K562 (cell line): ENCODE results near the gene CXXC1. TPM values are rescaled to one million over a fixed set of nuclear protein-coding genes. Genes with fewer than 3 reads are reported as not detected.

Source experiments
- ATF1 ChIP-seq, 2 experiments: fragments of 450-650 bp in 1 of 2; IDR thresholded peaks; 2 replicates each; pipeline ENCODE4 v1.6.1; 2016; ENCODE audit warnings: missing compliant biosample characterization in 1 of 2, missing genetic modification characterization in 1 of 2
- DLX4 ChIP-seq: fragments of 250-450 bp; sonication (Bioruptor Pico); IDR thresholded peaks from 2 replicates; pipeline ENCODE4 v1.6.1; 2021; ENCODE audit warnings: mild to moderate bottlenecking
- FOXA1 ChIP-seq: fragments of 450-650 bp; IDR thresholded peaks from 2 replicates; pipeline ENCODE4 v1.6.1; 2016; ENCODE audit warnings: mild to moderate bottlenecking, borderline replicate concordance
- FOXK1 ChIP-seq: sonication (generic); formaldehyde crosslinking; IDR thresholded peaks from 2 replicates; pipeline ENCODE4 v1.8.0; 2022; ENCODE audit warnings: missing genetic modification reagents, mild to moderate bottlenecking, borderline replicate concordance
- KDM2B ChIP-seq: fragments of 250-450 bp; sonication (Bioruptor Pico); IDR thresholded peaks from 2 replicates; pipeline ENCODE4 v1.8.0; 2021; ENCODE audit warnings: mild to moderate bottlenecking, moderate library complexity
- KDM4B ChIP-seq, 2 experiments: fragments of 450-650 bp in 1 of 2; sonication (generic) in 1 of 2; IDR thresholded peaks; 2 replicates each; pipeline ENCODE4 v1.6.1; 2016 to 2017; ENCODE audit warnings: borderline replicate concordance in 2 of 2, antibody characterized with exemption in 1 of 2, low read depth in 1 of 2, mild to moderate bottlenecking in 1 of 2
- MEF2A ChIP-seq: IDR thresholded peaks from 2 replicates; pipeline ENCODE4 v1.6.1; 2011; ENCODE audit warnings: low read depth, mild to moderate bottlenecking, low read length, moderate library complexity; ENCODE audit not compliant: control insufficient read depth
- MYNN ChIP-seq, 2 experiments: sonication (generic); formaldehyde crosslinking in 1 of 2; IDR thresholded peaks; 2 replicates each; pipeline versions ENCODE4 v1.5.0 to v1.6.1; 2016 to 2020; ENCODE audit warnings: antibody characterized with exemption in 1 of 2, missing genetic modification reagents in 1 of 2
- RAD51 ChIP-seq: fragments of 450-650 bp; IDR thresholded peaks from 2 replicates; pipeline ENCODE4 v1.7.1; 2016; ENCODE audit warnings: low read depth, mild to moderate bottlenecking, borderline replicate concordance
- RBFOX2 ChIP-seq: fragments of 200-400 bp; formaldehyde crosslinking; IDR thresholded peaks from 2 replicates; pipeline ENCODE4 v1.6.1; 2017; ENCODE audit warnings: low read depth, mild to moderate bottlenecking, low read length, moderate library complexity
- SIX5 ChIP-seq, 2 experiments: IDR thresholded peaks; 2 replicates each; pipeline ENCODE4 v1.6.1; 2011; ENCODE audit warnings: low read length in 2 of 2, borderline replicate concordance in 1 of 2, low read depth in 1 of 2, mild to moderate bottlenecking in 1 of 2, moderate library complexity in 1 of 2; ENCODE audit not compliant: insufficient read depth in 1 of 2
- SNRNP70 ChIP-seq: fragments of 200-400 bp; formaldehyde crosslinking; optimal IDR thresholded peaks from 2 replicates; pipeline ENCODE3; 2017; ENCODE audit warnings: low read depth, low read length
- SRSF7 ChIP-seq: fragments of 200-400 bp; formaldehyde crosslinking; optimal IDR thresholded peaks from 2 replicates; pipeline ENCODE3; 2017; ENCODE audit warnings: mild to moderate bottlenecking, low read depth, low read length
- TBL1XR1 ChIP-seq, 2 experiments: IDR thresholded peaks; 2 replicates each; pipeline ENCODE4 v1.6.1; 2012; ENCODE audit warnings: improper control_type of control experiment in 2 of 2, low read length in 2 of 2, mild to moderate bottlenecking in 1 of 2
- ZBTB8A ChIP-seq: fragments of 450-650 bp; IDR thresholded peaks from 2 replicates; pipeline ENCODE4 v1.6.1; 2018; ENCODE audit warnings: mild to moderate bottlenecking, moderate library complexity; ENCODE audit not compliant: partially characterized antibody
- ZFPM2 ChIP-seq: fragments of 250-450 bp; sonication (Bioruptor Pico); IDR thresholded peaks from 2 replicates; pipeline ENCODE4 v1.5.1; 2022; ENCODE audit warnings: mild to moderate bottlenecking
- ZNF644 ChIP-seq: fragments of 200-800 bp; sonication (Bioruptor generic); IDR thresholded peaks from 2 replicates; pipeline ENCODE4 v1.6.1; 2016; ENCODE audit warnings: low read depth, missing genetic modification characterization, missing compliant biosample characterization
- polyA plus RNA-seq, 8 experiments: library from polyadenylated mRNA; depleted of rRNA in 4 of 8; stranded (reverse) in 5 of 8; unstranded in 3 of 8; fragments of >200 nt; fragmentation: Nextera tagmentation in 2 of 8; fragmentation: Illumina TruSeq in 1 of 8; extraction: Ambion mirVana in 2 of 8; extraction: Trizol in 1 of 8; gene quantifications; 2 replicates each; pipeline versions ENCODE4 v1.2.1 to v1.2.3, GENCODE V29; 2011 to 2014; ENCODE audit warnings: inconsistent platforms in 1 of 8, missing spikeins in 1 of 8
- total RNA-seq, 7 experiments: library from RNA; depleted of rRNA in 6 of 7; stranded (reverse); fragments of >200 nt in 6 of 7; fragmentation: Illumina TruSeq in 2 of 7; extraction: Trizol in 2 of 7; gene quantifications; 2 replicates each; pipeline versions ENCODE4 v1.2.1 to v1.2.3, GENCODE V29; 2011 to 2021; ENCODE audit warnings: low replicate concordance in 1 of 7
- TF ChIP-seq, protein P1 (sequence below): sonication (generic); formaldehyde crosslinking; IDR thresholded peaks from 2 replicates; pipeline ENCODE4 v1.8.0; 2022; ENCODE audit warnings: missing genetic modification reagents, mild to moderate bottlenecking, moderate library complexity, borderline replicate concordance
- TF ChIP-seq, protein P2 (sequence below), 2 experiments: fragments of 450-650 bp in 1 of 2; sonication (generic) in 1 of 2; formaldehyde crosslinking; conservative IDR thresholded peaks; 2 replicates each; pipeline versions ENCODE4 v1.4.0 to v1.8.1; 2020 to 2022; ENCODE audit warnings: mild to moderate bottlenecking in 1 of 2, missing genetic modification reagents in 1 of 2
- TF ChIP-seq, protein P3 (sequence below), 2 experiments: fragments of 450-650 bp in 1 of 2; sonication (generic) in 1 of 2; formaldehyde crosslinking in 1 of 2; IDR thresholded peaks in 1 of 2; conservative IDR thresholded peaks in 1 of 2; 2 replicates each; pipeline versions ENCODE4 v1.6.1 to v1.8.1; 2016 to 2023; ENCODE audit warnings: mild to moderate bottlenecking in 2 of 2, moderate library complexity in 2 of 2, inconsistent platforms in 1 of 2, missing genetic modification reagents in 1 of 2
- TF ChIP-seq, protein P4 (sequence below): fragments of 250-450 bp; sonication (Bioruptor Pico); IDR thresholded peaks from 2 replicates; pipeline ENCODE4 v1.4.0; 2020; ENCODE audit warnings: mild to moderate bottlenecking

The CXXC1 gene
- total and polyA plus RNA-seq, 9 of the 15 experiments (the other 6 are each of a cell fraction or from before 2014, with no cell fraction given), result 3.4 to 81.0 (median 34.1) TPM

- TF ChIP-seq, protein P1, sequence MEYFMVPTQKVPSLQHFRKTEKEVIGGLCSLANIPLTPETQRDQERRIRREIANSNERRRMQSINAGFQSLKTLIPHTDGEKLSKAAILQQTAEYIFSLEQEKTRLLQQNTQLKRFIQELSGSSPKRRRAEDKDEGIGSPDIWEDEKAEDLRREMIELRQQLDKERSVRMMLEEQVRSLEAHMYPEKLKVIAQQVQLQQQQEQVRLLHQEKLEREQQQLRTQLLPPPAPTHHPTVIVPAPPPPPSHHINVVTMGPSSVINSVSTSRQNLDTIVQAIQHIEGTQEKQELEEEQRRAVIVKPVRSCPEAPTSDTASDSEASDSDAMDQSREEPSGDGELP, result peak; percentile 77
- TF ChIP-seq, protein P2, sequence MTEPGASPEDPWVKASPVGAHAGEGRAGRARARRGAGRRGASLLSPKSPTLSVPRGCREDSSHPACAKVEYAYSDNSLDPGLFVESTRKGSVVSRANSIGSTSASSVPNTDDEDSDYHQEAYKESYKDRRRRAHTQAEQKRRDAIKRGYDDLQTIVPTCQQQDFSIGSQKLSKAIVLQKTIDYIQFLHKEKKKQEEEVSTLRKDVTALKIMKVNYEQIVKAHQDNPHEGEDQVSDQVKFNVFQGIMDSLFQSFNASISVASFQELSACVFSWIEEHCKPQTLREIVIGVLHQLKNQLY (CRISPR knock-in tag; conservative IDR thresholded peaks at IDR 0.05), result no peak
- TF ChIP-seq FOXK1 (no peak), KDM2B (CRISPR knock-in tag) (no peak), ZBTB8A (no peak), ATF1 (CRISPR knock-in tag; IDR thresholded peaks at IDR 0.05) (no peak), ATF1 (tag; IDR thresholded peaks at IDR 0.05) (peak; percentile 72), KDM4B (IDR thresholded peaks at IDR 0.05; ENCODE audit: borderline replicate concordance in 2 of 2, low read depth in 1 of 2) (peak in 1 of 2 experiments; percentile 70; a peak in 1 of 4 replicates), TBL1XR1 (IDR thresholded peaks at IDR 0.05; ENCODE audit: low read length in 2 of 2) (no peak), RBFOX2 (peak; percentile 95), MEF2A (no peak), ZNF644 (tag) (no peak), RAD51 (no peak), FOXA1 (no peak), SIX5 (IDR thresholded peaks at IDR 0.05; ENCODE audit: borderline replicate concordance in 1 of 2, insufficient read depth in 1 of 2, low read depth in 1 of 2, low read length in 2 of 2) (no peak), ZFPM2 (CRISPR knock-in tag) (no peak), SNRNP70 (no peak), DLX4 (CRISPR knock-in tag) (no peak), MYNN (IDR thresholded peaks at IDR 0.05) (no peak), MYNN (CRISPR knock-in tag; IDR thresholded peaks at IDR 0.05) (no peak), SRSF7 (no peak)
- TF ChIP-seq, protein P3, sequence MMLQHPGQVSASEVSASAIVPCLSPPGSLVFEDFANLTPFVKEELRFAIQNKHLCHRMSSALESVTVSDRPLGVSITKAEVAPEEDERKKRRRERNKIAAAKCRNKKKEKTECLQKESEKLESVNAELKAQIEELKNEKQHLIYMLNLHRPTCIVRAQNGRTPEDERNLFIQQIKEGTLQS (IDR thresholded peaks at IDR 0.05), result no peak
- TF ChIP-seq, protein P3 (CRISPR knock-in tag; conservative IDR thresholded peaks at IDR 0.05), result no peak
- TF ChIP-seq, protein P4, sequence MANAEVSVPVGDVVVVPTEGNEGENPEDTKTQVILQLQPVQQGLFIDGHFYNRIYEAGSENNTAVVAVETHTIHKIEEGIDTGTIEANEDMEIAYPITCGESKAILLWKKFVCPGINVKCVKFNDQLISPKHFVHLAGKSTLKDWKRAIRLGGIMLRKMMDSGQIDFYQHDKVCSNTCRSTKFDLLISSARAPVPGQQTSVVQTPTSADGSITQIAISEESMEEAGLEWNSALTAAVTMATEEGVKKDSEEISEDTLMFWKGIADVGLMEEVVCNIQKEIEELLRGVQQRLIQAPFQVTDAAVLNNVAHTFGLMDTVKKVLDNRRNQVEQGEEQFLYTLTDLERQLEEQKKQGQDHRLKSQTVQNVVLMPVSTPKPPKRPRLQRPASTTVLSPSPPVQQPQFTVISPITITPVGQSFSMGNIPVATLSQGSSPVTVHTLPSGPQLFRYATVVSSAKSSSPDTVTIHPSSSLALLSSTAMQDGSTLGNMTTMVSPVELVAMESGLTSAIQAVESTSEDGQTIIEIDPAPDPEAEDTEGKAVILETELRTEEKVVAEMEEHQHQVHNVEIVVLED (CRISPR knock-in tag), result peak; percentile 83
These were observed 6.1 kb downstream of the CXXC1 start, which contains the start of gene MBD1 (continued) for GRCh38 chr18:50281295-50281971.
